Middle frontal gyrus (tissue), 1 donor: ENCODE measurements around the gene ZDBF2.
"Not testable (repeated sequence)": the region's sequence is repeated elsewhere in the genome, so short reads cannot be mapped to it uniquely, and the experiment has no call there.

Experiments
- DNase-seq: peaks from one replicate; pipeline ENCODE4 v3.0.0-alpha.2; 2015; ENCODE audit warnings: low spot score; ENCODE audit errors: extremely low spot score

Gene ZDBF2

GRCh38 chr2:206274434-206275311 lies at the start of gene ZDBF2:
Gene ZDBF2 (plus strand): TSS chr2:206274663. CDS start chr2:206281850, 7,187 bp downstream.
- DNase-seq = no peak

DNA sequence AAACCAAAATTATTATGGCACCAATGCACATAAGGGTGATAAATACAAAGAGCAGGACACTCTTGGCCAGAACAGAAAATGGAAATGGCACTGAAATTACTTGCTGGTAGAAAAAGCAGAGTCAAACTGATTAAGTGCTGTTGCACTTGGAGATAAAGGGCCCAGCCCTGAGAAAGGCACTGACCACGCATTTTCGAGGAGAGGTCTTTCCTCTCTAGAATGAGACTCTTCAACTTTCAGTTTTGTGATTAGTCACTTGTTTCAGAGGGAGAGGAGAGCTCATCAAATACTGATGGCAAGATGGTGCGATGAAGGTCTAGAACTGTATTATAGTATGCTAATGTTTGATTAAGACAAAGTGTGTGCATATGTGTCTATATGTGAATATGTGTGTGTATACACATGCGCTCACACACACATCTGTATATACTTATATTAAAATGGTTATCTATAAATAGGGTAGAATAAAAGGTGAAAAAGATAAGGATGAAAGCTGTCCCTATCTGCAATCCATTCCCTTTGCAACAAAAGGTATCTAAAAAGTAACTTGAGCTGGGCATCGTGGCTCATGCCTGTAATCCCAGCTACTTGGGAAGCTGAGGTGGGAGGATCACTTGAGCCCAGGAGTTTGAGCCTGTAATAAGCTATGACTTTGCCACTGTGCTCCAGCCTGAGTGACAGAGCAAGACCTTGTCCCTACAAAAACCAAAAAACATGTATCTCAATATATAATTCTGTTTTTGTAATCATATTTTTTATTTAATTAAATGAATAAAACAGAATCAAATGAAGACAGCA lies 48.8 kb upstream of the ZDBF2 start:
- no peak for DNase-seq

GRCh38 chr2:206228636-206229035 lies 45.8 kb upstream of the ZDBF2 start:
- DNase-seq = not testable (repeated sequence)

GRCh38 chr2:206229642-206230041 lies 44.8 kb upstream of the ZDBF2 start:
- DNase-seq = no peak

DNA sequence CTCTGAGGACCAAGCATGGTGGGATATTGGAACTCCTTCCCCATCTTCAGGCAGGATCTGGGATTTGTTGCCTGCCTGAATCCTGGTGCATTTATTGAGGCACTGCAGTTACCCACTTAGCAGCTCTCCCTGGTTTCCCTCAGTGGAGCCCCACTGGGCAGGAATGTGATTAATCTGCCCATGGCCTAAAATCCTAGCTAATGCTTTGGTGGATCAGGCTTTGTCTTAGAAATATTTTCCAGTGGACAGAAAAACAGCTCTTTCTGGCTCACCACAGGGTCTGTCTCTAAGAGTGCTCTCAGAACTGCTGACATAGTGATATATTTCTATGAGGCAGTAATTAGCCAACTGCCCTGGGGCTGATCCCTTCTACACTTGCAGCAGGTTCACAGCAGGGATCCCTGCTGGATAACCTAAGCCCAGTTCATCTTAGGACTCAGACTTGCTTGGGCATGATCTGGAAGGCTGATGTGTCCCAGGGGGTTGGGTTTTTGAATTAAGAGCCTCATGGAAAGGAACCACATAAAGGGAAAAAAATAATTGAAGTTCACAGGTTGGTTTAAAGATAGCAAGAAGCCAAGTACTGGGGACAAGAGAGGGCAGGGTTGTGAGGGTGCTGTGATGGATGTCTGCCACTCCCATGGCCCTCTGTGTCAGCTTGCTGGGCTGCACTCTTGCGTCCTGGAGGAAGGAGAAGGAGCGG lies 44.3 kb upstream of the ZDBF2 start:
- no peak for DNase-seq

DNA sequence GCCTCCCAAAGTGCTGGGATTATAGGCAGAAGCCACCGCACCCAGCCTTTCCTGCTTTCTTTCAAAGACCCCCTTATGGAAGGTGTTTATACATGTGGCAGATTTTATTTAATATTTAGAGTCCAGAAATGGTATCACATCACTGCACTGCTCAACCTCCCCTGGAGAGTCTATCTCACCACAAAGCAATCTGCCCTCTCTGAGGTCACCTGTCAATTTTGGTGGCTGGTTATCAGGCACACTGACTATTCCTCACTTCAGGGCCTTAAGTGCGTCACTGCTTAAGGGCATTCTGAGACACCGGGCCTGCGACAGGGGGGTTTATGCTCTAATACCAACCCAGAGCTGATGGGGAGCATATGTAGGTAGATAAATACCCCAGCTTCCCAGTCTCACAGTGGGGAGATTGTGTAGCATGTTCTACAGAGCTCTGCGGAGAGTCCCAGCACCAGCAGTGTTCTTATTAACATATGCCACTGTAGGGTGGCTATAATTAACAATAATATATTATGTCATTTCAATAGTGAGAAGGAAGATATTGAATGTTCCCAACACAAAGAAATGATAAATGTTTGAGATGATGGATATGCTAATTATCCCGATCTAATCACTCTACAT lies 42.7 kb upstream of the ZDBF2 start:
- no peak for DNase-seq

GRCh38 chr2:206232287-206233035 lies 42.0 kb upstream of the ZDBF2 start:
- no peak for DNase-seq

DNA sequence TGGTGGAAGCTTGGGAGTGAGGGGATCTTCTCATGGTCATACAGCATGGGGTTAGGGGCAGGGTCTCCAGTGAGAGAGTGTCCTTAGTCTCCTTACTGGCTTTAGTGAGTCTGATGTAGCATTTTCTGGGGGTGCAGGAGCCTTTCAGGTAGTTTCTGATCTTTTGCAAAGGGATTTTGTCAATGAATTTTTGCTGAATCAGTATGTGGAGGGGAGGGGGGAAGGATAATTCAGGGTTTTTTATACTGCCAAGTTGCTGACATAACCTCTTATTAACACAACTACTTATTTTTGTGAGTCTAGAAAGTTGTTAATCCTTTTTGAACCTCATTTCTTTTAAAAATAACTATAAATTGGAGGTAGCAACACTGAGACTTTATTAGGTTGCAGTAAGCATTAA lies 35.3 kb upstream of the ZDBF2 start:
- DNase-seq = no peak

DNA sequence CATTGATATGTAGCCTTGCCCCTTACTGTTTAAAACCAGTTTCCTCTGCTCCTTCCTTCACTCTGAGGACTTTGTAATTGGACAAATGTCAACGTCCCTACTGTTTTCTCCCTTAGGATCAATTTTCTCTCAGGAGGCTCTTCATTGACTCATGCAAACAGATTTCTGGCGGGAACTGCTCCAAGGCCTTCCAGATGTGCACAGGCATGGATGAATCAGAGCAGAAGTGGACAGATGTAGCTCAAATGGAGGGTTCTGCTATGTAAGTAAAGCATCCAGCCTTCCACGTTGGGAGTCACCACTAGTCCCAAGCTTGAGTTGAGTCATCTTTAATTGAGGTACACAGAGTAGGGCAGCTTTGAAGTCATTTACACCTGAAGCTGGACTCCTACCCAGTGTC lies 34.1 kb upstream of the ZDBF2 start:
- DNase-seq = no peak

- DNase-seq = no peak
These were observed 32.7 kb upstream of the ZDBF2 start for GRCh38 chr2:206241736-206242135.

DNA sequence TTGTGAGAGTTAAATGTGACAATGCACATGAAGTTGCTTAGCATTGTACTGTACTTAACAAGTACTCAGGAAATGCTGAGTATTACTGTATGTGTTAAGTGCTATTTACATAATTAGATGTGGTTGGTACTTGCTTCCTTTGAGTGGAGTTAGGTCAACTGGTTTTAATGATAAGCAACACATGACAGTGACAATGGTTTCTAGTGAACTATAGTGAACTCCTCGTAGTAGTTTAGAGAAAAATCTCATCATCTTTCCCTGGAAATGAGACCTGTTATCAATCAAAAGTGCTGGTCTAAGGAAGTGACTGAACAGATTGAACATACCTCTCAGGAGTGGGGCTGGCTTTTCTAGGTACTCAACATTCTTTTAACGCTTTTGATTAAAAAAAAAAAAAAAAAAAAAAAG lies 29.2 kb upstream of the ZDBF2 start:
- DNase-seq = no peak

GRCh38 chr2:206250041-206250897 lies 24.2 kb upstream of the ZDBF2 start:
- no peak for DNase-seq

- no peak for DNase-seq
These were observed 21.2 kb upstream of the ZDBF2 start for GRCh38 chr2:206253125-206253776.

GRCh38 chr2:206253777-206254166 lies 20.7 kb upstream of the ZDBF2 start:
- DNase-seq = no peak

DNA sequence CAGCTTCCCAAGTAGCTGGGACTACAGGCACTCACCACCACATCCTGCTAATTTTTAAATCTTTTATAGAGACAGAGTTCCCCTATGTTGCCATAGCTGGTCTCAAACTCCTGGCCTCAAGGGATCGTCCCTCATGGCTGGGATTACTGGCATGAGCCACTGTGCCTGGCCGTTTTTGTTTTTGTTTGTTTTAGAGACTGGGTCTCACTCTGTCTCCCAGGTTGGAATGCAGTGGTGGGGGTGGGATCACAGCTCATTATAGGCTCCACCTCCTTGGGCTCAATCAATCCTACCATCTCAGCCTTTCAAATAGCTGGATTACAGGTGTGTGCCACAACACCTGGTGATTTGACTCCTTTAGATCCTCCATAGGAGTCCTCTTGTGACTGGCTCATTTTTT lies 19.5 kb upstream of the ZDBF2 start:
- DNase-seq = no peak

- DNase-seq = no peak
These were observed 17.7 kb upstream of the ZDBF2 start for GRCh38 chr2:206256706-206257205.

GRCh38 chr2:206257350-206257749 lies 17.1 kb upstream of the ZDBF2 start:
- no peak for DNase-seq

GRCh38 chr2:206257861-206258260 lies 16.6 kb upstream of the ZDBF2 start:
- no peak for DNase-seq

DNA sequence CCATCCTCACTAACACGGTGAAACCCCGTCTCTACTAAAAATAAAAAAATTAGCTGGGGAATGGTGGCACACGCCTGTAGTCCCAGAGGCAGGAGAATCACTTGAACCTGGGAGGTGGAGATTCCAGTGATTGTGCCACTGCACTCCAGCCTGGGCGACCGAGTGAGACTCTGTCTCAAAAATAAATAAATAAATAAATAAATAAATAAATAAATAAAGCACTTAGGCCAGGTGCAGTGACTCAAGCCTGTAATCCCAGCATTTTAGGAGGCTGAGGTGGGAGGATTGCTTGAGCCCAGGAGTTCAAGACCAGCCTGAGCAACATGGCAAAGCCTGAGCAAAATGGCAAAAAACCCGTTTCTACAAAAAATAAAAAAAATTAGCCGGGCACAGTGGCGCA lies 15.8 kb upstream of the ZDBF2 start:
- not testable (repeated sequence) for DNase-seq
